GM18526 (cell line): Measurements from ENCODE around the gene OR4F29.
"Not testable (repeated sequence)": the region's sequence is repeated elsewhere in the genome, so short reads cannot be mapped to it uniquely, and the experiment has no call there.

Experiments used
- POLR2A ChIP-seq: IDR thresholded peaks from 3 replicates; pipeline ENCODE4 v1.6.1; 2011; ENCODE audit not compliant: insufficient read length; ENCODE audit errors: extremely low read depth

OR4F29 gene

GRCh38 chr1:451578-451977 is at the start of gene OR4F29:
TSS of gene OR4F29 (minus strand) at chr1:451678. CDS start at chr1:451678, 0 bp downstream.
- not testable (repeated sequence) for TF ChIP-seq POLR2A
